Keratinocyte (primary cell): ENCODE results near the gene ZNF558. TPM values are rescaled to one million over a fixed set of nuclear protein-coding genes. Genes with fewer than 3 reads are reported as not detected.

Experiments
- DNase-seq: peaks from one replicate; pipeline ENCODE4 v3.0.0-alpha.2; 2011; ENCODE audit warnings: low read depth, missing footprints, low spot score
- FAIRE-seq: peaks from 2 replicates; lab custom pipeline; 2011; peaks lifted over from hg19 to GRCh38; lab: Jason Lieb, UNC
- H2AFZ ChIP-seq: 2 replicates; pipeline ENCODE4 v1.6.0; 2012; ENCODE audit warnings: low read length, control low read depth, inconsistent platforms; ENCODE audit not compliant: control insufficient read depth
- H3K27ac ChIP-seq: 2 replicates; pipeline ENCODE4 v1.5.1; 2011; ENCODE audit warnings: low read length; ENCODE audit not compliant: control insufficient read depth, insufficient read depth
- H3K27me3 ChIP-seq: 3 replicates; pipeline ENCODE4 v1.6.0; 2011; ENCODE audit warnings: low read length; ENCODE audit not compliant: control insufficient read depth, insufficient read depth; ENCODE audit errors: extremely low read depth
- H3K36me3 ChIP-seq, 2 experiments: 2 replicates in 1 of 2; 3 replicates in 1 of 2; pipeline ENCODE4 v1.5.1; 2011; ENCODE audit warnings: low read length in 2 of 2, mild to moderate bottlenecking in 1 of 2; ENCODE audit not compliant: control insufficient read depth in 2 of 2, insufficient read depth in 2 of 2; ENCODE audit errors: extremely low read depth in 1 of 2
- H3K4me1 ChIP-seq: 3 replicates; pipeline ENCODE4 v1.5.1; 2011; ENCODE audit warnings: low read length; ENCODE audit not compliant: control insufficient read depth, insufficient read depth; ENCODE audit errors: extremely low read depth
- H3K4me2 ChIP-seq: 3 replicates; pipeline ENCODE4 v1.6.0; 2011; ENCODE audit warnings: low read depth, low read length; ENCODE audit not compliant: control insufficient read depth, insufficient read depth; ENCODE audit errors: extremely low read depth
- H3K4me3 ChIP-seq, 3 experiments: fragments of 200-600 bp in 1 of 3; sonication (generic) in 1 of 3; 2 replicates in 2 of 3; 3 replicates in 1 of 3; pipeline ENCODE4 v1.5.1; 2011 to 2016; ENCODE audit warnings: low read length in 3 of 3, mild to moderate bottlenecking in 3 of 3, control low read depth in 2 of 3, inconsistent platforms in 1 of 3, low read depth in 1 of 3, mixed read lengths in 1 of 3, mixed run types in 1 of 3, moderate library complexity in 1 of 3; ENCODE audit not compliant: control insufficient read depth in 2 of 3, insufficient read depth in 2 of 3; ENCODE audit errors: extremely low read depth in 1 of 3
- H3K79me2 ChIP-seq: 2 replicates; pipeline ENCODE4 v1.6.0; 2012; ENCODE audit warnings: low read length; ENCODE audit not compliant: control insufficient read depth, insufficient read depth
- H3K9ac ChIP-seq: 3 replicates; pipeline ENCODE4 v1.6.0; 2011; ENCODE audit warnings: low read length; ENCODE audit not compliant: control insufficient read depth, insufficient read depth; ENCODE audit errors: extremely low read depth
- H3K9me1 ChIP-seq: 3 replicates; pipeline ENCODE4 v1.6.0; 2011; ENCODE audit warnings: low read length; ENCODE audit not compliant: control insufficient read depth, insufficient read depth; ENCODE audit errors: extremely low read depth
- H3K9me3 ChIP-seq: 2 replicates; pipeline ENCODE4 v1.5.1; 2012; ENCODE audit warnings: low read depth, low read length; ENCODE audit not compliant: control insufficient read depth
- H4K20me1 ChIP-seq: 3 replicates; pipeline ENCODE4 v1.6.0; 2011; ENCODE audit warnings: low read length; ENCODE audit not compliant: control insufficient read depth, insufficient read depth; ENCODE audit errors: extremely low read depth
- EZH2 ChIP-seq: IDR thresholded peaks from one replicate; pipeline ENCODE4 v1.6.1; 2012; ENCODE audit warnings: inconsistent platforms, mild to moderate bottlenecking, low read length, moderate library complexity
- dilution Hi-C: fragments of 300-500 bp; cut with MboI; formaldehyde crosslinking; loops from one replicate; pipeline ENCODE4 v1.7.0; 2020; ENCODE audit warnings: low sequenced_read_pairs; ENCODE audit not compliant: extremely low pct_ligation_motif_present
- polyA plus RNA-seq, 5 experiments: library from polyadenylated mRNA; depleted of rRNA in 3 of 5; stranded (reverse) in 3 of 5; stranded (forward) in 1 of 5; unstranded in 1 of 5; fragments of >200 nt; gene quantifications; 1 replicate in 1 of 5; 2 replicates in 3 of 5; 3 replicates in 1 of 5; pipeline versions ENCODE4 v1.2.1 to v1.2.3, GENCODE V29; 2011 to 2012; ENCODE audit warnings: missing spikeins in 2 of 5, low read depth in 1 of 5, low replicate concordance in 1 of 5
- TF ChIP-seq, protein P1 (sequence below), 3 experiments: IDR thresholded peaks in 1 of 3; conservative IDR thresholded peaks in 1 of 3; optimal IDR thresholded peaks in 1 of 3; 2 replicates in 2 of 3; 3 replicates in 1 of 3; pipeline versions ENCODE3 to v1.5.1; 2011; ENCODE audit warnings: low read length in 3 of 3, mild to moderate bottlenecking in 3 of 3, moderate library complexity in 2 of 3, control low read depth in 1 of 3, inconsistent platforms in 1 of 3; ENCODE audit not compliant: insufficient read depth in 2 of 3; ENCODE audit errors: extremely low read depth in 1 of 3

ZNF558 gene
- polyA plus RNA-seq, 1 donor (not counting 4 experiments of a cell fraction or from before 2014, with no cell fraction given), result 17.1 TPM

DNA sequence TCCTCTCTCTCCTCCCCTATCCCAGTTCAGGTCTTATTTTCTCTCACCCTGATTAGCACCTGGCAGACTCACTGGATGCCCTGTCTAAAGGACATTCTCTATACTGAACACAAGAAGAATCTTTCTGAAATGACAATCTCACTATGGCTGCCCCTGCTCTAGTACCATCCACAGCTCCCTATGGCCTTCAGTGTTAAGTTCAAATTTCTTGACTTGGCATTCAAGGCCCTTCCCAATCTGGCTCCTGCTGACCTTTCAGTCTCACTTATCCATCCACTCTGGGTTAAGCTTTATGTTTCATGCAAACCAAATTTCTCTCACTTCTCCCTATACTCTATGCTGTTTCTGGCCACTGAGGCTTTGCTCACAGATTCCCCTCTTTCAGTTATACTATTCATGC, 34.2 kb upstream of the ZNF558 start:
- H3K27me3 ChIP-seq, result no peaks in the 10 kb centered on the region
- H3K27ac ChIP-seq, result no peak overlapping the region
- no peaks in the 10 kb centered on the region for H3K79me2 ChIP-seq
- dilution Hi-C loops, result no loop called here
- FAIRE-seq (no peak), DNase-seq (no peak)
- H3K9me1 ChIP-seq, result no peaks in the 10 kb centered on the region
- no peak overlapping the region for H3K9ac ChIP-seq
- H2AFZ ChIP-seq, result no peak overlapping the region
- H3K4me3 ChIP-seq, result no peak overlapping the region
- no peak overlapping the region for H3K4me2 ChIP-seq
- H4K20me1 ChIP-seq, result no peaks in the 10 kb centered on the region
- H3K9me3 ChIP-seq, result no peaks in the 10 kb centered on the region
- TF ChIP-seq EZH2, result no peak
- TF ChIP-seq, protein P1, sequence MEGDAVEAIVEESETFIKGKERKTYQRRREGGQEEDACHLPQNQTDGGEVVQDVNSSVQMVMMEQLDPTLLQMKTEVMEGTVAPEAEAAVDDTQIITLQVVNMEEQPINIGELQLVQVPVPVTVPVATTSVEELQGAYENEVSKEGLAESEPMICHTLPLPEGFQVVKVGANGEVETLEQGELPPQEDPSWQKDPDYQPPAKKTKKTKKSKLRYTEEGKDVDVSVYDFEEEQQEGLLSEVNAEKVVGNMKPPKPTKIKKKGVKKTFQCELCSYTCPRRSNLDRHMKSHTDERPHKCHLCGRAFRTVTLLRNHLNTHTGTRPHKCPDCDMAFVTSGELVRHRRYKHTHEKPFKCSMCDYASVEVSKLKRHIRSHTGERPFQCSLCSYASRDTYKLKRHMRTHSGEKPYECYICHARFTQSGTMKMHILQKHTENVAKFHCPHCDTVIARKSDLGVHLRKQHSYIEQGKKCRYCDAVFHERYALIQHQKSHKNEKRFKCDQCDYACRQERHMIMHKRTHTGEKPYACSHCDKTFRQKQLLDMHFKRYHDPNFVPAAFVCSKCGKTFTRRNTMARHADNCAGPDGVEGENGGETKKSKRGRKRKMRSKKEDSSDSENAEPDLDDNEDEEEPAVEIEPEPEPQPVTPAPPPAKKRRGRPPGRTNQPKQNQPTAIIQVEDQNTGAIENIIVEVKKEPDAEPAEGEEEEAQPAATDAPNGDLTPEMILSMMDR (optimal IDR thresholded peaks at IDR 0.05 in 1 of 3, IDR thresholded peaks at IDR 0.05 in 1 of 3, conservative IDR thresholded peaks at IDR 0.05 in 1 of 3; ENCODE audit: extremely low read depth in 1 of 3, insufficient read depth in 2 of 3, low read length in 3 of 3), result no peak
- H3K36me3 ChIP-seq, result no peaks in the 10 kb centered on the region
- no peaks in the 10 kb centered on the region for H3K4me1 ChIP-seq

DNA sequence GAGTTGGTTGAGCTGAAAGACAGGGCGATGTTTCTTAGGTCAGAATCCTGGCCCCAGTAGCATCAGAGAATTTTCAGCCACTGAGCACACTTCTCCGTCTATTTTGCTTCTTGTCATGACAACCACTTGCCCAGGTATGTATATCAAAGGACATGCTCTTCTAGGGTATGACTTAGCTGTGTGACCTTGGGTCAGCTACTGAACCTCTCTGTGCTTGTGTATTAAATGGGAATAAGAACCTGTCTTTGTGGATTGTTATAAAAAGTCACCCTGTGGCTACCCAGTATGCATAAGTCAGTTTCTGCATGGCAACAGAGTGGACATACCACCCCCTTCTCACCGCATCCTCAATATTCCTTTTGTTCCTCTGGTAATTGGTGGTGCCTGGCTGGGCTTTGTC, 26.2 kb upstream of the ZNF558 start:
- H3K36me3 ChIP-seq, result no peaks in the 10 kb centered on the region
- H3K4me1 ChIP-seq, result no peaks in the 10 kb centered on the region
- dilution Hi-C loops, result no loop called here
- no peak overlapping the region for H3K9ac ChIP-seq
- no peaks in the 10 kb centered on the region for H3K27me3 ChIP-seq
- H3K9me1 ChIP-seq, result no peaks in the 10 kb centered on the region
- no peaks in the 10 kb centered on the region for H3K79me2 ChIP-seq
- no peak overlapping the region for H3K27ac ChIP-seq
- H4K20me1 ChIP-seq, result no peaks in the 10 kb centered on the region
- no peak overlapping the region for H3K4me3 ChIP-seq
- H3K9me3 ChIP-seq, result peaks cover 5% of the 10 kb centered on the region
- no peak overlapping the region for H2AFZ ChIP-seq
- no peak overlapping the region for H3K4me2 ChIP-seq
- TF ChIP-seq, protein P1 (optimal IDR thresholded peaks at IDR 0.05 in 1 of 3, IDR thresholded peaks at IDR 0.05 in 1 of 3, conservative IDR thresholded peaks at IDR 0.05 in 1 of 3; ENCODE audit: extremely low read depth in 1 of 3, insufficient read depth in 2 of 3, low read length in 3 of 3), result no peak
- no peak for TF ChIP-seq EZH2
- DNase-seq (no peak), FAIRE-seq (no peak)
